ENCODE data around the gene IRF2BP1.

Gene IRF2BP1

GRCh38 chr19:45863335-45863839 is 22.6 kb downstream of the IRF2BP1 start:
- no peak for DNase-seq (ENCODE audit: low read depth in 2 of 2)

- peak; percentile 97 to 99 for DNase-seq (ENCODE audit: low read depth in 2 of 2)
These were observed 23.2 kb downstream of the IRF2BP1 start, which contains the start of gene SYMPK for GRCh38 chr19:45862564-45863334. SYMPK (minus strand) TSS chr19:45863147; CDS start chr19:45854495, 8,652 bp downstream.

- no peak for DNase-seq (ENCODE audit: low read depth in 2 of 2)
These were observed 23.7 kb downstream of the IRF2BP1 start for GRCh38 chr19:45862271-45862563.

- no peak for DNase-seq (ENCODE audit: low read depth in 2 of 2)
These were observed 25.3 kb downstream of the IRF2BP1 start for GRCh38 chr19:45860359-45861259.

GRCh38 chr19:45854167-45854778 is 31.7 kb downstream of the IRF2BP1 start:
- no peak for DNase-seq (ENCODE audit: low read depth in 2 of 2)

GRCh38 chr19:45852983-45853382 is 33.0 kb downstream of the IRF2BP1 start:
- no peak for DNase-seq (ENCODE audit: low read depth in 2 of 2)

GRCh38 chr19:45852145-45852750 is 33.7 kb downstream of the IRF2BP1 start:
- DNase-seq (ENCODE audit: low read depth in 2 of 2): no peak

- no peak for DNase-seq (ENCODE audit: low read depth in 2 of 2)
These were observed 37.0 kb downstream of the IRF2BP1 start for GRCh38 chr19:45848922-45849321.

- no peak for DNase-seq (ENCODE audit: low read depth in 2 of 2)
These were observed 38.3 kb downstream of the IRF2BP1 start for GRCh38 chr19:45847663-45848062.

- DNase-seq (ENCODE audit: low read depth in 2 of 2): no peak
These were observed 43.7 kb downstream of the IRF2BP1 start for GRCh38 chr19:45842198-45842597.

- DNase-seq (ENCODE audit: low read depth in 2 of 2): no peak
These were observed 51.0 kb downstream of the IRF2BP1 start for GRCh38 chr19:45834970-45835369.
